HG03108 (cell line): ENCODE results near the gene SLCO4A1.
A peak's percentile ranks its signal among the peaks of the same experiment; 100 is the strongest.

Experiments
- ATAC-seq: cut with Tn5 transposase; IDR thresholded peaks from one replicate; pipeline ENCODE4 v1.9.1; 2021; ENCODE audit warnings: moderate library complexity; ENCODE audit not compliant: unreplicated experiment

SLCO4A1 gene

GRCh38 chr20:62636446-62636845, 5.9 kb upstream of the SLCO4A1 start:
- no peak for ATAC-seq

- no peak for ATAC-seq
Observed at GRCh38 chr20:62637110-62637509, 5.2 kb upstream of the SLCO4A1 start.

DNA sequence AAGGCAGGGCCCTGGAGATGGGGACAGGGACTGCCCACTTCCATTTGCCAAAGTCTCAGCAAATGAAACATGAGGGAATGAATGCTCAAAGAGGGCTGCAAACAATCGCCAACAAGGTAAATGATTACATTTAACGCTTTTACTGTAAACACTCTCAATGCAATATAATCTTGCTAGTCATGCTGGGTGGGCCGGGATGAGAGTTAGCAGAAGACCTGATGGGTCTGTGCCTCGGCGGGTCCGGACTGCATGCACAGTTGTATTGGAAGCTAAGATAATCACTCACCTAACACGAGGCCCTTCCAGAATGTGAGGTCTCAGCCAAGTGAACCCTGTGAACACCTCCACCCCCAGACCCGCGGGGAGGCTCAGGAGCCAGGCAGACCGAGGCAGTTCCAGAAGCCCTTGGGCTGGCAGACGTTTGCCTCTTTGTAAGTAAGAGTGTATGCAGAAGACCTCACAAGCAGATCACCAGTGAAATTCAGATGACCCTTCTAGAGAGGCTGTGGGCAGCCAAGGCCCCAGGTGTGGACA, 4.7 kb upstream of the SLCO4A1 start:
- no peak for ATAC-seq

GRCh38 chr20:62638055-62638570, 4.2 kb upstream of the SLCO4A1 start:
- ATAC-seq = no peak

- ATAC-seq = no peak
Observed at GRCh38 chr20:62638679-62639406, 3.5 kb upstream of the SLCO4A1 start.

DNA sequence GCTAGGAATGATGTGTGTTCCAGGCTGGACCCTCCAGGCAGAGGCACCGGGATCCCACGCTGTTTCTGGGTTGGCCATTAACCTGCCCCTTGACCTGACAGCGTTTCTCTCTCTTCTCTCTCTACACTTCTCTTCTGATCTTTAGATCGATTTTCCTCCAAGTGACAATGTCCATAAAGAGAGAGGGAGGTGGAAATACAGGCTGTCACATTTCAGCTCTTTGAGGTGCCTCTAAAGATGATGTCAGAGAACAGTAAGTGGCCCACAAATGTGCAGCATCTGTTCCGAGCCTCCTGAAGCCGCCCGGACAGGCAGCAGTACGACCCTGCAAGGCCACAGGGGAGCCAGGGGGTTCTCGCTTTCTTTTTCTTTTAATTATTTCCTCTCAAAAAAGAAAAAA, 2.5 kb upstream of the SLCO4A1 start:
- no peak for ATAC-seq

GRCh38 chr20:62640870-62641269, 1.4 kb upstream of the SLCO4A1 start:
- no peak for ATAC-seq

DNA sequence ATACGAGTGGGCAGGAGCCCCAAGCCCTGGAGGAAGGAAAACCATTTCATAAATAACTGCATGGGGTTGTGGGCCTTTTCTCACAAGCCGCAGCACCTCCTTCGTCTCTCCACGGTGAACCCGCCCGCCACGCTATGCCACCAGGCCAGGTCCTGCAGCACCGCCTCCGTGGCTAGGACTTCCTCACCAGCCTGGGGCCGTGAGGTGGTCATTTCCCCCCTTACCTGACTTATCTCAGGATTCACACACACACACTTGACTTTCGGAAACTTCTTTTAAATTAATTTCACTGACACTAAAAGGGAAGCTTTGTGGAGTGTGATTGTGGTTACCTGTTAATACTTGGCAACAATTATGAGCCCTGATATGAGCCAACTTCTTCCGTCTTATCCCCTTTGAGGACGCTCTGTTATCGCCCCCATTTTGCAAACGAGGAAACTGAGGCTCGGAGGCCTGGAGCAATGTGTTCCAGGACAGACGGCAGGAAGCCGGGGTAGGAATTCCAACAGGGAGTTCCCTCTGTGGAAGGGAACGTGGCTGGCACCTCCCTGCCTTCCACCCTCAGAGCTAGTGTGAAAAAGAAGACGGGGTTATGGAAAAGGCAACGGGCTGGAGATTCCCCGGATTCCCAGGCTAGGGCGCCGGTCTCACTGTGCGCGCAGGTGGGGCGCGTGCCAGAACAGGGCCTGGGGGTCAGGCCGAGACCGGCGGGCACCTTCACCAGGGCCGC, 817 bp upstream of the SLCO4A1 start:
- no peak for ATAC-seq

DNA sequence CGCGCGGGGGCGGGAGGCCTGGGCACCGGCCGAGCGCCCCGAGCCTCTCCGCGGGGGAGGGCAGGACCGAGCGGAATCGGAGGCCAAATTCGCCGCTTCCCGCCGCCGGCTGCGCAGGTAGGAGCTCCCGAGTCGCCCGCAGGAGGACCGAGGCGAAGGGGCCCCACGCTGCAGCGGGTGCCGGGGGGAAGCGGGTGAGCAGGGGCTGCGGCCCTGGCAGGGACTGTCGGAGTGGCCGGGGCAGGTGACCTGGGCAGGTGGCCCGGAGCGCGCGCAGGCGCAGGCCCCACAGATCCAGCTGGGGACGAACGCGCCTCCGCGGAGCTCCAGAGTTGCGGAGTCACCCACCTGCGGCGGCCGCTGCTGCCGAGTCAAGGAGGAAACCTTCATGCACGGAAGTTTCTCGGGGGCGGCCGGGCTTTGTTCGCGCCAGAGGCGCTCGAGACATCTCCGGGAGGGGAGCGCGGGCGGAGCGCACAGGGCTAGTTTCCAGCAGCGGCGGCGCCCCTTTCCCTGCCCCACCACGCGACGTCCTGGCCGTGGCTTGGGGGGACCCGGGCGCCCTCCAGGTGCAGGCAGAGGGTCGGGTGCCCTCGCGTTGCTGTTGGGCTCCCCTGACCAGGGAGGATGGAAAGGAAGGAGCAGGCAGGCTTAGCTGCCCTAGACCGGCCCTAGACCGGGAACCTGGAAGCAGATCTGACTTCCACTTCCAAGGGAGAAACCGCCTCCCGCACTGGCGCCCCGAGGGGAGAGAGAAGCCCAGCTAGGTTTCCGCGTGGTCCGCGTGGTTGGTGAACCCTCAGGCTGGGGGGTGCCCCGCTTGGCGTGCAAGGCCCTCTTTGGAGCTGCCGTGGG, 590 bp downstream of the SLCO4A1 start:
- peak; percentile 21 for ATAC-seq

DNA sequence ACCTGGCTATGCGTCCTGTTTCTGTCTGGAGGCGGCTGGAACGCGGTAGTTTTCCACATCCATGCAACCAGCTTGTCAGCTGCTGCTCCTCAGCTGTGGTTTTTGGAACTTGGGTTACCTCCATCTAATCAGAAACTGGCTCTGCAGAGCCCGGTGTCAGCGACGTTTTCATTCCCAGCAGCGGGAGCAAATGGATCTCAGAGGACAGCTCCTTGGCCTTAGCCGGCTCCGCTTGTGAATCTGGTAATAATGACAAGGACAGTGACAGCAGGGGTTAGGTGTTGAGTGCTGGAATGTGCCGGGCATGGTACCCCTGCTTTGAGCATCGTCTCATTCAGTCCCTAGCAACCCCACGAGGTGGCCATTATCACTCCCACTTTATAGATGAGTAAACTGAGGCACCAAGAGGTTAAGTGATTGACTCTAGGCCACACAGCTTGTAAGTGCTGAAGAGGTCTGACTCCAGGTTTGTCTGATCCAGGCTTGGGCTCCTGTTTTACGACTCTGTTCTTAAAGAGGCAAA, 1.3 kb downstream of the SLCO4A1 start:
- no peak for ATAC-seq

DNA sequence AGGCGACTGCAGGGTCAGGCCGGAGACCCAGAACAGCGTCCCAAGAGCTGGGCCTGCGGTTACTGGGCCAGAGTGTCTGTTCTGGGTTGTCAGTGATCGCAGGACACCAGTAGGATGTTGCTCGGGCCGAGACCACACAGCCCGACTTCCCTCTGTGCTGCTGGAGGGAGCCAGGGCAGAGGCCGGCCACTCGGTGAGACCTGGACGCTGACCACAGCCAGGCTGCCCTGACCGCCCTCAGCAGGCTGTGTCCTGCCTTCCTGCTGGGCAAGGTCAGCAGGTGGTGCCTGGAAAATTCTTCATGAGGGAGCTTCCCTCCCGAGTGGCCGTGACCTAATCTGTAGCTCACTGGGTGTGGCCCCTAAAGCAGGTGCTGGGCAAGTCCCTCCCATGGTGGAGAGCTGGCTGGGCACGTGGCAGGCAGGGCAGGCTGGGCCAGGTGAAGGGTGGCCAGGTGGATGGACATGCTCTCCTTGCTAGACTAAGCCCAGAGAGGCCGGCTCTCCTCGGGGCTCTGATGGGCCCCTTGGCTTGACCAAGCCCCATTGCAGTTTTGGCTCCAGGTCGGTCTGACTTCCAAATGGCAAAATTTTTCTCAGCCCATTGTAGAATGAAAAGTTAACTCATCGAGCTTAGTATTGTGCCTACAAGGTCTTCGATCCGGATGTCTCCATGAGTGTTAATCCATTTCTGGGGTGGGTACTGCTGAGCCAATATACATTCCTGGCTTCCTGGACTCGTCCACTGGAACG, 1.9 kb downstream of the SLCO4A1 start:
- no peak for ATAC-seq

GRCh38 chr20:62644802-62645496, 2.6 kb downstream of the SLCO4A1 start:
- ATAC-seq = no peak

GRCh38 chr20:62645613-62646012, 3.3 kb downstream of the SLCO4A1 start:
- ATAC-seq = no peak

- ATAC-seq = no peak
Observed at GRCh38 chr20:62646851-62647520, 4.7 kb downstream of the SLCO4A1 start.

- no peak for ATAC-seq
Observed at GRCh38 chr20:62647521-62648317, 5.4 kb downstream of the SLCO4A1 start.

GRCh38 chr20:62648318-62648995, 6.2 kb downstream of the SLCO4A1 start:
- no peak for ATAC-seq

GRCh38 chr20:62649140-62649539, 6.8 kb downstream of the SLCO4A1 start:
- ATAC-seq = no peak
